Right lobe of liver (tissue), 6 donors: ENCODE data around the gene PIGV. TPM values are rescaled to one million over a fixed set of nuclear protein-coding genes. Genes with fewer than 3 reads are reported as not detected.

Experiments
- ATAC-seq, 4 donors: fragments of 200-7000 bp; cut with Tn5 transposase; one replicate each; pipeline ENCODE4 v1.9.1; 2020; ENCODE audit warnings: mild to moderate bottlenecking in 4 of 4, moderate library complexity in 4 of 4
- DNase-seq, 3 donors: peaks; one replicate each; pipeline ENCODE4 v3.0.0-alpha.2; 2020
- H3K27ac ChIP-seq, 3 donors: fragments of 200-600 bp; one replicate each; pipeline ENCODE4 v1.8.0; 2022
- H3K27me3 ChIP-seq, 2 donors: fragments of 200-600 bp; one replicate each; pipeline ENCODE4 v1.8.0; 2022
- H3K36me3 ChIP-seq, 4 donors: fragments of 200-600 bp; sonication (generic) in 1 of 4; one replicate each; pipeline versions ENCODE4 v1.5.1 to v1.8.0; 2017 to 2022; ENCODE audit warnings: control low read depth in 1 of 4
- H3K4me1 ChIP-seq, 4 donors: fragments of 200-600 bp; sonication (generic) in 1 of 4; one replicate each; pipeline versions ENCODE4 v1.5.1 to v1.8.0; 2017 to 2022; ENCODE audit warnings: control low read depth in 1 of 4
- H3K4me3 ChIP-seq, 3 donors: fragments of 200-600 bp; one replicate each; pipeline ENCODE4 v1.8.0; 2022
- H3K9me3 ChIP-seq, 4 donors: fragments of 200-600 bp; sonication (generic) in 1 of 4; one replicate each; pipeline versions ENCODE4 v1.5.1 to v1.8.0; 2017 to 2022; ENCODE audit warnings: control low read depth in 1 of 4
- POLR2A ChIP-seq: fragments of 450-650 bp; IDR thresholded peaks from one replicate; pipeline ENCODE4 v1.6.1; 2017; ENCODE audit warnings: antibody characterized with exemption, mild to moderate bottlenecking
- WGBS: methylation state at CpG from one replicate; pipeline ENCODE4 v1.1.6; 2018; ENCODE audit warnings: low coverage, low lambda C conversion rate; ENCODE audit not compliant: insufficient coverage; ENCODE audit errors: missing lambda C conversion rate; 5-methylcytosine and 5-hydroxymethylcytosine counted together
- intact Hi-C, 2 donors: fragments of 100-400 bp; cut with DNase I; formaldehyde crosslinking; loops; one replicate each; pipeline versions ENCODE4 v1.11.2 to v1.14.1; 2022
- total RNA-seq, 6 experiments: library from RNA; depleted of rRNA in 2 of 6; stranded (reverse); fragments of >200 nt in 2 of 6; fragmentation: NEBNext Ultra II Directional in 3 of 6; extraction: Animal tissue kit (Norgen Biotek cat#: 25700) in 3 of 6; gene quantifications; one replicate each; pipeline versions ENCODE4 v1.1.0 to v1.2.4, GENCODE V29; 2016 to 2023
- TF ChIP-seq, protein P1 (sequence below), 4 donors: fragments of 200-600 bp in 3 of 4; fragments of 450-650 bp in 1 of 4; IDR thresholded peaks; one replicate each; pipeline versions ENCODE4 v1.5.1 to v1.8.0; 2016 to 2022; ENCODE audit warnings: antibody characterized with exemption in 4 of 4, mild to moderate bottlenecking in 2 of 4
- donor health status: DM: no; HTN: yes; CAD: no.
- donor health status: DM: no; HTN: no; CAD: no.
- donor health status: DM: no; HTN: no; CAD: no.
- donor health status: DM: no; HTN: yes; CAD: no.
- donor health status: DM: no; HTN: yes; CAD: no.

The PIGV gene
- total RNA-seq, 6 experiments from 2014 or later: 13.2 to 27.8 (median 19.2) TPM

DNA sequence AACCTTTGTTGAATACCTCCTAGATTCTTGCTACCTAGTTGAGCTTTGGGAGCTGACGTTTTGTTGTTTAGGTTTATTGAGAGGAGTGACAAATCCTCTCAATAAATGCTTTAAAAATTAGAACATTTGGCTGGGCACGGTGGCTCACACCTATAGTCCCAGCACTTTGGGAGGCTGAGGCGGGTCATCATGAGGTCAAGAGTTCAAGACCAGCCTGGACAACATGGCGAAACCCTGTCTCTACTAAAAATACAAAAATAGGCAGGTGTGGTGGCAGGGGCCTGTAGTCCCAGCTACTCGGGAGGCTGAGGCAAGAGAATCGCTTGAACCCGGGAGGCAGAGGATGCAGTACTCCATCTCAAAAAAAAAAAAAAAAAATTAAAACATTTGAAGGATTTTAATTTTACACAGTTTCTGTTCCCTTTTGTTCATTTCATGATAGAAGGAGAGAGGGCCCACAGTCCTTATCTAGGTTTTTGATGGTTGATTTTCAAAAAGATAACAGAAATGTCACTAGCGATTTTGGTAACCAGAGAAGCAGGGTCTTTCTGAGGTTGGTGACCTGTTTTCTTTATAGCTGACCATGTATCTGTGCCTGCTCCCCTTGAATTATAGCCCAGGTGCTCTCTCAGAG, 44.2 kb upstream of the PIGV start:
- Histone ChIP-seq H3K36me3 (peaks cover 0 to 33% (median 3%) of the 10 kb centered on the region in 4 donors), H3K4me1 (peaks cover 0 to 53% (median 11%) of the 10 kb centered on the region in 4 donors), H3K27me3 (no peaks in the 10 kb centered on the region), H3K27ac (peak overlapping the region in 2 of 3 donors; percentile 25 to 34), H3K4me3 (no peak overlapping the region), H3K9me3 (no peaks in the 10 kb centered on the region)
- DNase-seq: no peak
- WGBS: 81% methylated on average over 7 of the region's 8 CpGs
- TF ChIP-seq, protein P1, sequence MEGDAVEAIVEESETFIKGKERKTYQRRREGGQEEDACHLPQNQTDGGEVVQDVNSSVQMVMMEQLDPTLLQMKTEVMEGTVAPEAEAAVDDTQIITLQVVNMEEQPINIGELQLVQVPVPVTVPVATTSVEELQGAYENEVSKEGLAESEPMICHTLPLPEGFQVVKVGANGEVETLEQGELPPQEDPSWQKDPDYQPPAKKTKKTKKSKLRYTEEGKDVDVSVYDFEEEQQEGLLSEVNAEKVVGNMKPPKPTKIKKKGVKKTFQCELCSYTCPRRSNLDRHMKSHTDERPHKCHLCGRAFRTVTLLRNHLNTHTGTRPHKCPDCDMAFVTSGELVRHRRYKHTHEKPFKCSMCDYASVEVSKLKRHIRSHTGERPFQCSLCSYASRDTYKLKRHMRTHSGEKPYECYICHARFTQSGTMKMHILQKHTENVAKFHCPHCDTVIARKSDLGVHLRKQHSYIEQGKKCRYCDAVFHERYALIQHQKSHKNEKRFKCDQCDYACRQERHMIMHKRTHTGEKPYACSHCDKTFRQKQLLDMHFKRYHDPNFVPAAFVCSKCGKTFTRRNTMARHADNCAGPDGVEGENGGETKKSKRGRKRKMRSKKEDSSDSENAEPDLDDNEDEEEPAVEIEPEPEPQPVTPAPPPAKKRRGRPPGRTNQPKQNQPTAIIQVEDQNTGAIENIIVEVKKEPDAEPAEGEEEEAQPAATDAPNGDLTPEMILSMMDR (IDR thresholded peaks at IDR 0.05): no peak
- TF ChIP-seq POLR2A: no peak
- no peak for ATAC-seq
- intact Hi-C loops: no loop called here

DNA sequence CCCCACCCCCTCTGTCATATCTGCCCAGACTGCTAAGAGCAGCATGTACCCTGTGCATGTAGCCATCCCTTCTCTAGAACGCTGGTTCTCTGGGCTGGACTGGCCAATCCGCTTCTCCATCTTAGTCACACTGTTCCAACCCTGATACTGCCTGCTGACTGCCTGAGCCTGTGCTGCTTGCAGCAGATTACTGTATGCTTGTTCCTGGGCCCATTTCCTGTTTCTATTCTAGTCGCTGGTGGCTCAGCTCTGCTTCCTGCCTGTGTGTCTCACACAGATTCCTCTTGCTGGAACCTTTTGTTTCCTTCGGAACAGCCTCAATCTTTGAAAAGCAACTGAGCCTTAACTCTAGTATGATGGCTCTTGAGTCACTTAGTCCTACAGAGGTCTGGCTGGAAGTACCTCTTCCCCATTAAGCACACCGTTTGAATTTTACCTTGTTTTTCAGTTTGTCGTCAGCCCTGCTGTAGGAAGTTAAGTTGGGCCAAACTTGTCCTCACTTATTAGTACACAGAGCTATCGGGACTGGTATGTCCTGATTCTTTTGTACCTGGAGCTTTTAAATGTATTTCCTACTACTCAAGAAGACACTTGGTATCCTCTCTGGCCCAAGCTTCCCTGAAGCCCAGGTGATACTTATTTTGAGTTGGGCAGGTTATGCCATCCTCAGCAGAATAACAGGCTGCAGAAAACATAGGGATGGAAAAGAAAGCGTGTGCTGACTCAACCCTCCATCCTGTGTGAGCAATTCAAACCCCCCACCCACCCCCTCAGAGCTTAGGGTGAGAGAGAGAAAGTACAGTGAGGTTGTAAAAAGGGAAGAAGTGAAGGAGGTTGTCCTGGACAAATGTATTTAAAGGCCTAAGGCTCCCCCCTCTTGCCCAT, 43.4 kb upstream of the PIGV start:
- H3K4me3 ChIP-seq: no peak overlapping the region
- peaks cover 0 to 54% (median 11%) of the 10 kb centered on the region in 4 donors for H3K4me1 ChIP-seq
- 43% methylated on average over 8 of the region's 8 CpGs for WGBS

GRCh38 chr1:26745191-26745590, 42.6 kb upstream of the PIGV start:
- no peak for ATAC-seq
- 59% methylated on average over 4 of the region's 5 CpGs for WGBS
- Histone ChIP-seq H3K4me3 (no peak overlapping the region), H3K4me1 (peaks cover 0 to 50% (median 7%) of the 10 kb centered on the region in 4 donors), H3K27ac (peak overlapping the region in 2 of 3 donors; percentile 26 to 29), H3K36me3 (peaks cover 0 to 33% (median 6%) of the 10 kb centered on the region in 4 donors), H3K27me3 (no peaks in the 10 kb centered on the region), H3K9me3 (no peaks in the 10 kb centered on the region)
- TF ChIP-seq, protein P1 (IDR thresholded peaks at IDR 0.05): no peak
- TF ChIP-seq POLR2A: no peak
- no peak for DNase-seq
- intact Hi-C loops: no loop called here

More for the DNA sequence above, 43.4 kb upstream of the PIGV start:
- no peaks in the 10 kb centered on the region for H3K27me3 ChIP-seq
- H3K36me3 ChIP-seq: peaks cover 0 to 33% (median 3%) of the 10 kb centered on the region in 4 donors
- no peaks in the 10 kb centered on the region for H3K9me3 ChIP-seq
- peak; percentile 15 for TF ChIP-seq POLR2A
- TF ChIP-seq, protein P1 (IDR thresholded peaks at IDR 0.05): no peak
- intact Hi-C loops: no loop called here
- DNase-seq: peak; percentile 59 to 76 (median 67)
- ATAC-seq: peak; percentile 81 to 90 (median 84)
- H3K27ac ChIP-seq: peak overlapping the region in 2 of 3 donors; percentile 26 to 29

DNA sequence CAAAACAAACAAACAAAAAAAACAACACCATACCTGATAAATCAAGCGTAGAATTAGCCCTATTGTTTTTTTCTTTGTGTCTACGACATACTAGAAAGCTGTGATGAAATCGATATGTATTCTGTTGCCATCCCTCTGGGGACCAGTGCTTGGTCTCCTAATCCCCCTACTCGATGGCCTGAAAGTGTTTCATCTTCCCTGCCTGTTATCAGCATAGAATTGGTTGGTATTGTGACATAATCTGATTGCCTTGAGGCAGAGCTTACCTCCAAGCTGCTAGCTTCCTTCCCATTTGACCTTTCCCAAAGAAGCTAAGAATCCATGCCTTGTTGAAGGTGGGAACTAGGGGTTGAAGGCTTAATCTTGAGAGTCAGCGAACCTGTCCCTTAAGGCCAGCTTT, 40.7 kb upstream of the PIGV start:
- no peak for ATAC-seq
- H3K9me3 ChIP-seq: no peaks in the 10 kb centered on the region
- H3K4me1 ChIP-seq: peaks cover 0 to 35% (median 0%) of the 10 kb centered on the region in 4 donors
- H3K36me3 ChIP-seq: peaks cover 0 to 34% (median 5%) of the 10 kb centered on the region in 4 donors
- no peak overlapping the region for H3K4me3 ChIP-seq
- no peaks in the 10 kb centered on the region for H3K27me3 ChIP-seq
- TF ChIP-seq, protein P1 (IDR thresholded peaks at IDR 0.05): no peak
- no peak for TF ChIP-seq POLR2A
- intact Hi-C loops: no loop called here
- WGBS: 94% methylated on average over 5 of the region's 5 CpGs
- no peak for DNase-seq
- H3K27ac ChIP-seq: no peak overlapping the region
